Measurements from ENCODE around the gene ATP8B4. TPM values are rescaled to one million over a fixed set of nuclear protein-coding genes. Genes with fewer than 3 reads are reported as not detected.

Gene ATP8B4
- polyA plus RNA-seq, 3 donors: 6.1 to 9.6 (median 6.8) TPM

DNA sequence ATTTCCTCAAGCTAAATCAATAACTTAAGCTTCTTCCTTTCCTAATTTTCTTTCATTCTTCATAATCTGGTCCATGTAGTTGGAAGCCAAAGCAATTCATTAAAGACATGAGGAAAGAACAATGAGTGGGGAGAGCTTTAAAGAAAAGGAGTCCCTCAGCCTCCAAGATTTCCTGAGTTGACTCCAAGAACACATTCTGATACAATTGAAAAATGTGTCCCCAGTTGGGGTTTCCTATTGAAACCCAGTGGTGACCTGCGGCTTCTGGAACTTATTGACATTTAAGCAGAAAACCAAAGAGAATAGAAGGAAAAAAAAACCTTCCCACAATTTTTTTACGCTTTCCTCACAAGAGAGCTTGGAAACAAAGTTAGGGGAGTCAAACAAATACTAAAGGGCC is 37.0 kb downstream of the ATP8B4 start:
- Histone ChIP-seq H3K4me2 (replicated peaks; ENCODE audit: extremely low read depth, low read length, poor library complexity, severe bottlenecking) (no peak overlapping the region), H3K4me3 (replicated peaks in 1 of 3; ENCODE audit: low read depth in 2 of 3, low read length in 3 of 3) (no peak overlapping the region), H3K9ac (ENCODE audit: insufficient read depth, low read length, poor library complexity, severe bottlenecking) (no peak overlapping the region), H3K27me3 (ENCODE audit: control insufficient read depth in 2 of 2, insufficient read depth in 2 of 2, low read length in 2 of 2) (no peaks in the 10 kb centered on the region), H4K20me1 (ENCODE audit: insufficient read depth, low read length) (no peaks in the 10 kb centered on the region), H3K4me1 (ENCODE audit: control insufficient read depth in 1 of 2, insufficient read depth in 2 of 2, low read length in 2 of 2) (no peaks in the 10 kb centered on the region), H3K36me3 (replicated peaks in 1 of 2; ENCODE audit: control insufficient read depth in 1 of 2, insufficient read depth in 2 of 2, low read length in 2 of 2) (no peaks in the 10 kb centered on the region), H3K9me3 (replicated peaks in 1 of 2; ENCODE audit: control insufficient read depth in 1 of 2, insufficient read depth in 1 of 2, low read length in 2 of 2) (no peaks in the 10 kb centered on the region), H3K79me2 (ENCODE audit: insufficient read depth, low read length) (peaks cover 85% of the 10 kb centered on the region), H2AFZ (ENCODE audit: insufficient read depth, low read depth, low read length, poor library complexity, severe bottlenecking) (no peak overlapping the region), H3K27ac (ENCODE audit: low read depth in 1 of 2, low read length in 2 of 2) (peak overlapping the region in 1 of 2 donors; percentile 40)
- Mint-ChIP-seq H3K4me3 (no peak overlapping the region), H3K9me3 (no peaks in the 10 kb centered on the region), H3K27me3 (ENCODE audit: low read depth in 3 of 3) (peaks cover 0 to 2% (median 0%) of the 10 kb centered on the region in 3 donors), H3K4me1 (peaks cover 36% of the 10 kb centered on the region), H3K36me3 (peaks cover 8 to 24% of the 10 kb centered on the region in 2 donors), H3K27ac (peak overlapping the region in 1 of 7 donors; percentile 48)
- WGBS (ENCODE audit: insufficient coverage): no CpG with 5 or more reads among the region's 2 CpGs
- intact Hi-C loops (cut with micrococcal nuclease): no loop called here
- DNase-seq: no peak
- TF ChIP-seq, protein P1, sequence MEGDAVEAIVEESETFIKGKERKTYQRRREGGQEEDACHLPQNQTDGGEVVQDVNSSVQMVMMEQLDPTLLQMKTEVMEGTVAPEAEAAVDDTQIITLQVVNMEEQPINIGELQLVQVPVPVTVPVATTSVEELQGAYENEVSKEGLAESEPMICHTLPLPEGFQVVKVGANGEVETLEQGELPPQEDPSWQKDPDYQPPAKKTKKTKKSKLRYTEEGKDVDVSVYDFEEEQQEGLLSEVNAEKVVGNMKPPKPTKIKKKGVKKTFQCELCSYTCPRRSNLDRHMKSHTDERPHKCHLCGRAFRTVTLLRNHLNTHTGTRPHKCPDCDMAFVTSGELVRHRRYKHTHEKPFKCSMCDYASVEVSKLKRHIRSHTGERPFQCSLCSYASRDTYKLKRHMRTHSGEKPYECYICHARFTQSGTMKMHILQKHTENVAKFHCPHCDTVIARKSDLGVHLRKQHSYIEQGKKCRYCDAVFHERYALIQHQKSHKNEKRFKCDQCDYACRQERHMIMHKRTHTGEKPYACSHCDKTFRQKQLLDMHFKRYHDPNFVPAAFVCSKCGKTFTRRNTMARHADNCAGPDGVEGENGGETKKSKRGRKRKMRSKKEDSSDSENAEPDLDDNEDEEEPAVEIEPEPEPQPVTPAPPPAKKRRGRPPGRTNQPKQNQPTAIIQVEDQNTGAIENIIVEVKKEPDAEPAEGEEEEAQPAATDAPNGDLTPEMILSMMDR (IDR thresholded peaks at IDR 0.05): no peak

DNA sequence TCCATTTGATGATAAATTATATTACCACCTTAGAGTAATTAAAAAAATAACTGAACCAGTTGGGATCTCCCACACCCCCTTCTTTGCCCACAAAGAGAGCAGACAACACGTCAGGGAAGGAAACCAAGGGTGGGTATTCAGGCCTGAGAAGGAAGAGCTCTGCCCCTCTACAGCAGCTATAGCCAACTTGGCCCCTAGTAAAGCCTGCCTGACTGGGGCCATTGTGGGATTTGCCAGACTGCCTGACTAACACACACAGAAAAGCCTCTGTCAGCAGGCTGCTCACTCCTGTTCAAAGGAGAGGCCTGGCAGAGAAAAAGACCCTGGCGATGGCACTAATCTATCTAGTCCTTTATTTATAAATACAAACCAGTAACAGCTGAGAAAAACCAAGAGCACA is 41.4 kb downstream of the ATP8B4 start:
- Mint-ChIP-seq H3K4me3 (no peak overlapping the region), H3K27ac (peak overlapping the region; percentile 20 to 82 (median 46)), H3K9me3 (no peaks in the 10 kb centered on the region), H3K27me3 (ENCODE audit: low read depth in 3 of 3) (peaks cover 0 to 2% (median 0%) of the 10 kb centered on the region in 3 donors), H3K4me1 (peaks cover 22% of the 10 kb centered on the region), H3K36me3 (peaks cover 27 to 44% of the 10 kb centered on the region in 2 donors)
- Histone ChIP-seq H3K27me3 (ENCODE audit: control insufficient read depth in 2 of 2, insufficient read depth in 2 of 2, low read length in 2 of 2) (no peaks in the 10 kb centered on the region), H2AFZ (ENCODE audit: insufficient read depth, low read depth, low read length, poor library complexity, severe bottlenecking) (no peak overlapping the region), H3K36me3 (replicated peaks in 1 of 2; ENCODE audit: control insufficient read depth in 1 of 2, insufficient read depth in 2 of 2, low read length in 2 of 2) (peaks cover 9 to 22% of the 10 kb centered on the region in 2 donors), H3K9me3 (replicated peaks in 1 of 2; ENCODE audit: control insufficient read depth in 1 of 2, insufficient read depth in 1 of 2, low read length in 2 of 2) (no peaks in the 10 kb centered on the region), H3K79me2 (ENCODE audit: insufficient read depth, low read length) (peaks cover 96% of the 10 kb centered on the region), H3K4me1 (ENCODE audit: control insufficient read depth in 1 of 2, insufficient read depth in 2 of 2, low read length in 2 of 2) (no peaks in the 10 kb centered on the region), H3K9ac (ENCODE audit: insufficient read depth, low read length, poor library complexity, severe bottlenecking) (no peak overlapping the region), H3K4me3 (replicated peaks in 1 of 3; ENCODE audit: low read depth in 2 of 3, low read length in 3 of 3) (no peak overlapping the region), H3K4me2 (replicated peaks; ENCODE audit: extremely low read depth, low read length, poor library complexity, severe bottlenecking) (no peak overlapping the region), H3K27ac (ENCODE audit: low read depth in 1 of 2, low read length in 2 of 2) (peak overlapping the region in 1 of 2 donors; percentile 44), H4K20me1 (ENCODE audit: insufficient read depth, low read length) (no peaks in the 10 kb centered on the region)
- no peak for DNase-seq
- TF ChIP-seq, protein P1 (IDR thresholded peaks at IDR 0.05): no peak
- intact Hi-C loops (cut with micrococcal nuclease): no loop called here
- WGBS (ENCODE audit: insufficient coverage): no CpG with 5 or more reads among the region's 2 CpGs

Data from CD14-positive monocyte (primary cell).